Gastroesophageal sphincter (tissue), 4 donors: Measurements from ENCODE around the gene OSBPL1A. TPM values are rescaled to one million over a fixed set of nuclear protein-coding genes. Genes with fewer than 3 reads are reported as not detected.

Experiments
- ATAC-seq: fragments of 150-250 bp; one replicate; pipeline ENCODE4 v1.9.1; 2016; ENCODE audit warnings: mild to moderate bottlenecking, moderate library complexity
- H3K27ac ChIP-seq, 4 donors: fragments of 200-600 bp; sonication (generic) in 3 of 4; 1 replicate in 3 of 4; 2 replicates in 1 of 4; pipeline ENCODE4 v1.5.1; 2016 to 2019
- H3K27me3 ChIP-seq: fragments of 200-600 bp; sonication (generic); one replicate; pipeline ENCODE4 v1.5.1; 2019
- H3K36me3 ChIP-seq, 2 donors: fragments of 200-600 bp; sonication (generic); one replicate each; pipeline ENCODE4 v1.5.1; 2019; ENCODE audit warnings: control low read depth in 1 of 2
- H3K4me1 ChIP-seq, 3 donors: fragments of 200-600 bp; sonication (generic); 1 replicate in 2 of 3; 2 replicates in 1 of 3; pipeline ENCODE4 v1.5.1; 2016 to 2019; ENCODE audit warnings: control low read depth in 2 of 3
- H3K4me3 ChIP-seq, 2 donors: fragments of 200-600 bp; sonication (generic); one replicate each; pipeline ENCODE4 v1.5.1; 2019; ENCODE audit warnings: mild to moderate bottlenecking in 1 of 2, moderate library complexity in 1 of 2
- H3K9me3 ChIP-seq, 3 donors: fragments of 200-600 bp; sonication (generic); one replicate each; pipeline ENCODE4 v1.5.1; 2017 to 2019; ENCODE audit warnings: control low read depth in 2 of 3
- CTCF ChIP-seq, 4 experiments: fragments of 200-600 bp in 2 of 4; fragments of 450-650 bp in 2 of 4; sonication (generic) in 1 of 4; IDR thresholded peaks; one replicate each; pipeline ENCODE4 v1.5.1; 2017 to 2019; ENCODE audit warnings: antibody characterized with exemption in 4 of 4, mild to moderate bottlenecking in 2 of 4, moderate library complexity in 2 of 4
- EP300 ChIP-seq: sonication (generic); formaldehyde crosslinking; IDR thresholded peaks from one replicate; pipeline ENCODE4 v1.6.1; 2017; ENCODE audit warnings: antibody characterized with exemption, mild to moderate bottlenecking
- POLR2A ChIP-seq, 2 donors: fragments of 450-650 bp; IDR thresholded peaks; one replicate each; pipeline ENCODE4 v1.6.1; 2017; ENCODE audit warnings: antibody characterized with exemption in 2 of 2, mild to moderate bottlenecking in 2 of 2, moderate library complexity in 1 of 2
- POLR2AphosphoS5 ChIP-seq: sonication (generic); formaldehyde crosslinking; IDR thresholded peaks from one replicate; pipeline ENCODE4 v1.6.1; 2017; ENCODE audit warnings: antibody characterized with exemption
- WGBS, 2 donors: methylation state at CpG; one replicate each; pipeline ENCODE4 v1.1.5; 2018; ENCODE audit warnings: low coverage in 1 of 2; 5-methylcytosine and 5-hydroxymethylcytosine counted together
- total RNA-seq, 4 donors: library from RNA; depleted of rRNA; stranded (reverse); fragments of >200 nt; gene quantifications; one replicate each; pipeline ENCODE4 v1.1.0, GENCODE V29; 2016

OSBPL1A gene
- total RNA-seq, 4 donors from 2014 or later, result 97.1 to 120 (median 116) TPM

- WGBS, 2 donors, result 80 to 93% methylated on average over 2 to 3 of the region's 4 CpGs
- Histone ChIP-seq H3K4me1 (peaks cover 0 to 29% (median under 1%) of the 10 kb centered on the region in 3 donors), H3K27me3 (no peaks in the 10 kb centered on the region), H3K27ac (no peak overlapping the region), H3K36me3 (peaks cover 0 to 15% of the 10 kb centered on the region in 2 donors), H3K9me3 (no peaks in the 10 kb centered on the region), H3K4me3 (no peak overlapping the region)
- TF ChIP-seq POLR2AphosphoS5 (no peak), CTCF (IDR thresholded peaks at IDR 0.05) (no peak), EP300 (no peak), POLR2A (IDR thresholded peaks at IDR 0.05) (no peak)
- no peak for ATAC-seq
Measured at GRCh38 chr18:24196764-24197163, 200.9 kb downstream of the OSBPL1A start.

GRCh38 chr18:24195296-24196053 is 202.1 kb downstream of the OSBPL1A start:
- no peak overlapping the region for H3K27ac ChIP-seq
- H3K36me3 ChIP-seq, result peaks cover 0 to 15% of the 10 kb centered on the region in 2 donors
- 92 to 96% methylated on average over 8 to 9 of the region's 9 CpGs for WGBS, 2 donors

GRCh38 chr18:24190590-24190989 is 207.0 kb downstream of the OSBPL1A start:
- no peak overlapping the region for H3K4me3 ChIP-seq
- H3K27me3 ChIP-seq, result no peaks in the 10 kb centered on the region
- TF ChIP-seq POLR2A (IDR thresholded peaks at IDR 0.05) (no peak), POLR2AphosphoS5 (no peak), CTCF (IDR thresholded peaks at IDR 0.05) (no peak), EP300 (no peak)
- WGBS, 2 donors, result 64 to 68% methylated on average over 2 of the region's 2 CpGs
- ATAC-seq, result no peak
- no peaks in the 10 kb centered on the region for H3K9me3 ChIP-seq
- H3K36me3 ChIP-seq, result peaks cover 0 to 23% of the 10 kb centered on the region in 2 donors
- no peak overlapping the region for H3K27ac ChIP-seq
- peaks cover 0 to 31% (median 0%) of the 10 kb centered on the region in 3 donors for H3K4me1 ChIP-seq

More at GRCh38 chr18:24195296-24196053, 202.1 kb downstream of the OSBPL1A start:
- no peaks in the 10 kb centered on the region for H3K9me3 ChIP-seq
- H3K4me3 ChIP-seq, result no peak overlapping the region
- TF ChIP-seq CTCF (IDR thresholded peaks at IDR 0.05) (no peak), EP300 (no peak), POLR2A (IDR thresholded peaks at IDR 0.05) (no peak), POLR2AphosphoS5 (no peak)
- H3K4me1 ChIP-seq, result peaks cover 0 to 24% (median 0%) of the 10 kb centered on the region in 3 donors
- no peaks in the 10 kb centered on the region for H3K27me3 ChIP-seq
- no peak for ATAC-seq

- Histone ChIP-seq H3K27me3 (no peaks in the 10 kb centered on the region), H3K9me3 (no peaks in the 10 kb centered on the region), H3K4me1 (peaks cover 0 to 31% (median 0%) of the 10 kb centered on the region in 3 donors), H3K4me3 (no peak overlapping the region), H3K36me3 (peaks cover 0 to 19% of the 10 kb centered on the region in 2 donors), H3K27ac (peak overlapping the region in 2 of 4 donors; percentile 52 to 64)
- WGBS, 2 donors, result 87 to 95% methylated on average over 5 to 8 of the region's 15 CpGs
- TF ChIP-seq POLR2AphosphoS5 (no peak), POLR2A (IDR thresholded peaks at IDR 0.05) (no peak), CTCF (IDR thresholded peaks at IDR 0.05) (no peak), EP300 (no peak)
- ATAC-seq, result no peak
Measured at GRCh38 chr18:24189664-24190346, 207.8 kb downstream of the OSBPL1A start.
